ENCODE measurements around the gene VPS13D. TPM values are rescaled to one million over a fixed set of nuclear protein-coding genes. Genes with fewer than 3 reads are reported as not detected.

VPS13D gene
- total and polyA plus RNA-seq, 10 of the 15 experiments (the other 5 are each of a cell fraction or from before 2014, with no cell fraction given): 1.4 to 16.9 (median 8.5) TPM

DNA sequence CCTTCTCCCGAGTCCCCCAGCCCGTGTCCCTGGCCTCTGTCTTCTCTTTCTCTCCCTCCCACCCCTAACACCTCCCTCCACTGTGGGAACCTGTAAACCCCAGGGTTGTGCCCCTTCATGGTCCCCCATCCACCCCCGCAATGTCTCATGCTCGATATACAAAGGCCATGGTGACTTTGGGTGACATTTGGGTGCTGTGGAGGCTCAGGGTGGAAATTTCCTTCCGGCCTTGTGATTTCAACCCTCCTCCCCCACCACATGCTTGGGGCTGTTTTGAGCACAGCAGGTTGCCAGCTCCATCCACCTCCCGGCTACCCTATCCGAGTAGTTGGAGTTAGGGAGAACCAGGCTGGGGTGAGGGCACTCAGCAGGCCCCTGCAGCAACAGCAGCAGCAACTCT lies 25.7 kb upstream of the VPS13D start (continued):
- TF ChIP-seq SUPT20H (IDR thresholded peaks at IDR 0.05; ENCODE audit: borderline replicate concordance, control insufficient read depth, low read depth, low read length): no peak
- TF ChIP-seq, protein P1, sequence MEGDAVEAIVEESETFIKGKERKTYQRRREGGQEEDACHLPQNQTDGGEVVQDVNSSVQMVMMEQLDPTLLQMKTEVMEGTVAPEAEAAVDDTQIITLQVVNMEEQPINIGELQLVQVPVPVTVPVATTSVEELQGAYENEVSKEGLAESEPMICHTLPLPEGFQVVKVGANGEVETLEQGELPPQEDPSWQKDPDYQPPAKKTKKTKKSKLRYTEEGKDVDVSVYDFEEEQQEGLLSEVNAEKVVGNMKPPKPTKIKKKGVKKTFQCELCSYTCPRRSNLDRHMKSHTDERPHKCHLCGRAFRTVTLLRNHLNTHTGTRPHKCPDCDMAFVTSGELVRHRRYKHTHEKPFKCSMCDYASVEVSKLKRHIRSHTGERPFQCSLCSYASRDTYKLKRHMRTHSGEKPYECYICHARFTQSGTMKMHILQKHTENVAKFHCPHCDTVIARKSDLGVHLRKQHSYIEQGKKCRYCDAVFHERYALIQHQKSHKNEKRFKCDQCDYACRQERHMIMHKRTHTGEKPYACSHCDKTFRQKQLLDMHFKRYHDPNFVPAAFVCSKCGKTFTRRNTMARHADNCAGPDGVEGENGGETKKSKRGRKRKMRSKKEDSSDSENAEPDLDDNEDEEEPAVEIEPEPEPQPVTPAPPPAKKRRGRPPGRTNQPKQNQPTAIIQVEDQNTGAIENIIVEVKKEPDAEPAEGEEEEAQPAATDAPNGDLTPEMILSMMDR (IDR thresholded peaks at IDR 0.05 in 2 of 3, conservative IDR thresholded peaks at IDR 0.05 in 1 of 3; ENCODE audit: control insufficient read depth in 2 of 3, extremely low read depth in 1 of 3, insufficient read depth in 1 of 3, low read depth in 3 of 3, low read length in 3 of 3): no peak
- peak; percentile 55; the same call in 1 of the 2 replicates for TF ChIP-seq CHD2 (IDR thresholded peaks at IDR 0.05; ENCODE audit: borderline replicate concordance, low read depth, low read length)
- TF ChIP-seq, protein P2, sequence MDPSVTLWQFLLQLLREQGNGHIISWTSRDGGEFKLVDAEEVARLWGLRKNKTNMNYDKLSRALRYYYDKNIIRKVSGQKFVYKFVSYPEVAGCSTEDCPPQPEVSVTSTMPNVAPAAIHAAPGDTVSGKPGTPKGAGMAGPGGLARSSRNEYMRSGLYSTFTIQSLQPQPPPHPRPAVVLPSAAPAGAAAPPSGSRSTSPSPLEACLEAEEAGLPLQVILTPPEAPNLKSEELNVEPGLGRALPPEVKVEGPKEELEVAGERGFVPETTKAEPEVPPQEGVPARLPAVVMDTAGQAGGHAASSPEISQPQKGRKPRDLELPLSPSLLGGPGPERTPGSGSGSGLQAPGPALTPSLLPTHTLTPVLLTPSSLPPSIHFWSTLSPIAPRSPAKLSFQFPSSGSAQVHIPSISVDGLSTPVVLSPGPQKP (IDR thresholded peaks at IDR 0.05; ENCODE audit: low read depth, low read length): no peak
- no peak for TF ChIP-seq FOS (IDR thresholded peaks at IDR 0.05; ENCODE audit: borderline replicate concordance, extremely low read depth, insufficient read length)
- no peak for TF ChIP-seq NFYA (IDR thresholded peaks at IDR 0.05; ENCODE audit: borderline replicate concordance, low read depth, low read length)
- TF ChIP-seq TBL1XR1 (IDR thresholded peaks at IDR 0.05; ENCODE audit: low read depth, low read length): no peak
- TF ChIP-seq, protein P3, sequence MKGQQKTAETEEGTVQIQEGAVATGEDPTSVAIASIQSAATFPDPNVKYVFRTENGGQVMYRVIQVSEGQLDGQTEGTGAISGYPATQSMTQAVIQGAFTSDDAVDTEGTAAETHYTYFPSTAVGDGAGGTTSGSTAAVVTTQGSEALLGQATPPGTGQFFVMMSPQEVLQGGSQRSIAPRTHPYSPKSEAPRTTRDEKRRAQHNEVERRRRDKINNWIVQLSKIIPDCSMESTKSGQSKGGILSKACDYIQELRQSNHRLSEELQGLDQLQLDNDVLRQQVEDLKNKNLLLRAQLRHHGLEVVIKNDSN (IDR thresholded peaks at IDR 0.05; ENCODE audit: borderline replicate concordance, extremely low read length, insufficient read depth, low read depth, low read length): no peak
- no peak for TF ChIP-seq WRNIP1 (IDR thresholded peaks at IDR 0.05; ENCODE audit: borderline replicate concordance, low read depth, low read length)
- TF ChIP-seq EED (IDR thresholded peaks at IDR 0.05; ENCODE audit: low read depth): 0 out of 2 replicates have a peak, but pooled peaks have one; percentile 22
- peak; percentile 67 for TF ChIP-seq RUNX3 (IDR thresholded peaks at IDR 0.05; ENCODE audit: low read length)
- TF ChIP-seq FOXK2 (IDR thresholded peaks at IDR 0.05): no peak
- peak in 1 of 2 experiments; percentile 53; a peak in 1 of 4 replicates for TF ChIP-seq EP300 (IDR thresholded peaks at IDR 0.05; ENCODE audit: borderline replicate concordance in 1 of 2, control insufficient read depth in 1 of 2, low read depth in 2 of 2, low read length in 2 of 2)
- TF ChIP-seq, protein P4, sequence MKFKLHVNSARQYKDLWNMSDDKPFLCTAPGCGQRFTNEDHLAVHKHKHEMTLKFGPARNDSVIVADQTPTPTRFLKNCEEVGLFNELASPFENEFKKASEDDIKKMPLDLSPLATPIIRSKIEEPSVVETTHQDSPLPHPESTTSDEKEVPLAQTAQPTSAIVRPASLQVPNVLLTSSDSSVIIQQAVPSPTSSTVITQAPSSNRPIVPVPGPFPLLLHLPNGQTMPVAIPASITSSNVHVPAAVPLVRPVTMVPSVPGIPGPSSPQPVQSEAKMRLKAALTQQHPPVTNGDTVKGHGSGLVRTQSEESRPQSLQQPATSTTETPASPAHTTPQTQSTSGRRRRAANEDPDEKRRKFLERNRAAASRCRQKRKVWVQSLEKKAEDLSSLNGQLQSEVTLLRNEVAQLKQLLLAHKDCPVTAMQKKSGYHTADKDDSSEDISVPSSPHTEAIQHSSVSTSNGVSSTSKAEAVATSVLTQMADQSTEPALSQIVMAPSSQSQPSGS (IDR thresholded peaks at IDR 0.05; ENCODE audit: low read length): no peak
- no peak for TF ChIP-seq STAT3 (IDR thresholded peaks at IDR 0.05; ENCODE audit: low read depth, low read length)
